Loucy (cell line): ENCODE data around the gene TMC5.

Experiments used
- H2AFZ ChIP-seq: fragments of 200-600 bp; sonication (generic); 2 replicates; pipeline ENCODE4 v1.6.0; 2016; ENCODE audit warnings: antibody characterized with exemption, mild to moderate bottlenecking, low read length, moderate library complexity
- H3F3A ChIP-seq: fragments of 200-600 bp; 2 replicates; pipeline ENCODE4 v1.6.0; 2016; ENCODE audit warnings: antibody characterized with exemption, low read depth, mild to moderate bottlenecking
- H3K27me3 ChIP-seq: fragments of 200-600 bp; sonication (generic); 2 replicates; pipeline ENCODE4 v1.6.1; 2014; ENCODE audit warnings: low read length, mild to moderate bottlenecking; ENCODE audit not compliant: insufficient read depth, poor library complexity, severe bottlenecking
- H3K36me3 ChIP-seq: fragments of 200-600 bp; sonication (generic); 2 replicates; pipeline ENCODE4 v1.6.1; 2016; ENCODE audit warnings: low read length; ENCODE audit not compliant: insufficient read depth
- H3K4me1 ChIP-seq: fragments of 200-600 bp; sonication (generic); 2 replicates; pipeline ENCODE4 v1.5.1; 2014; ENCODE audit warnings: low read length, mild to moderate bottlenecking; ENCODE audit not compliant: insufficient read depth, poor library complexity, severe bottlenecking
- H3K4me2 ChIP-seq: fragments of 200-600 bp; sonication (generic); 2 replicates; pipeline ENCODE4 v1.6.0; 2014; ENCODE audit warnings: antibody characterized with exemption, low read length, low read depth, mild to moderate bottlenecking; ENCODE audit not compliant: poor library complexity, severe bottlenecking
- H3K4me3 ChIP-seq: fragments of 200-600 bp; sonication (generic); 2 replicates; pipeline ENCODE4 v1.5.1; 2014; ENCODE audit warnings: low read length, mild to moderate bottlenecking, mixed read lengths; ENCODE audit not compliant: poor library complexity, severe bottlenecking
- H3K79me2 ChIP-seq: fragments of 200-600 bp; sonication (generic); 2 replicates; pipeline ENCODE4 v1.6.1; 2014; ENCODE audit warnings: low read length; ENCODE audit not compliant: insufficient read depth
- H3K9ac ChIP-seq: fragments of 200-600 bp; sonication (generic); 2 replicates; pipeline ENCODE4 v1.6.0; 2014; ENCODE audit warnings: mild to moderate bottlenecking, low read depth, low read length, moderate library complexity; ENCODE audit not compliant: poor library complexity, severe bottlenecking
- H3K9me2 ChIP-seq: fragments of 200-600 bp; sonication (generic); replicated peaks from 2 replicates; pipeline ENCODE4 v1.6.1; 2016; ENCODE audit warnings: low read depth, low read length, mixed read lengths
- H3K9me3 ChIP-seq: fragments of 200-600 bp; sonication (generic); 2 replicates; pipeline ENCODE4 v1.6.1; 2014; ENCODE audit warnings: mild to moderate bottlenecking, antibody characterized with exemption, low read length, low read depth; ENCODE audit not compliant: insufficient read depth
- H4K20me1 ChIP-seq: fragments of 200-600 bp; sonication (generic); 2 replicates; pipeline ENCODE4 v1.6.0; 2014; ENCODE audit warnings: antibody characterized with exemption, low read length, mild to moderate bottlenecking; ENCODE audit not compliant: insufficient read depth, poor library complexity, severe bottlenecking
- EZH2phosphoT487 ChIP-seq: fragments of 200-600 bp; IDR thresholded peaks from 2 replicates; pipeline ENCODE4 v1.6.1; 2018; ENCODE audit warnings: antibody characterized with exemption, mild to moderate bottlenecking, moderate library complexity, borderline replicate concordance
- TF ChIP-seq, protein P1 (sequence below): fragments of 200-600 bp; sonication (generic); conservative IDR thresholded peaks from 2 replicates; pipeline ENCODE4 v1.5.1; 2014; ENCODE audit warnings: mild to moderate bottlenecking, antibody characterized with exemption, low read length

Gene TMC5

DNA sequence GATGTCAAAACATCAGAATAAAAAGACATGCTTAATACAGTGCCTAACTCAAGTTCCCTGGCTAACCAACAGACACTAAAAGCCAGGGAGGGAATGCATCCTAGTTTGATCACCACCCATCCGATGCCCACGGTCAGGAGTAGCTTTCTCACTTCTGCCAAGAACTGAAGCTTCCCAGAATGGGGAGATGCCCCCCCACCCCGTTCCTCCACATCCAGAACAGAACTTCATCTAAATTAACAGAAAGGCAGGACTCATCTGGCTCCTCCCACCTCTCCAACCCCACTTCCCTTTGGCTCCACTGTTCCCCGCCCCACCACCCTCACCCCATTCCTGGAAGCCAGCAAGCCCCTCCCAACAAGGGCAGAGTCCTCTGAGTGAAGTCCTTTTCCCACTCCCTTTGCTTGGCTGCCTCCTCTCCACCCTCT lies 70.5 kb downstream of the TMC5 start:
- H3K27me3 ChIP-seq = no peaks in the 10 kb centered on the region
- H4K20me1 ChIP-seq = no peaks in the 10 kb centered on the region
- H3K4me3 ChIP-seq = no peak overlapping the region
- no peak overlapping the region for H3K4me2 ChIP-seq
- H2AFZ ChIP-seq = no peak overlapping the region
- TF ChIP-seq, protein P1, sequence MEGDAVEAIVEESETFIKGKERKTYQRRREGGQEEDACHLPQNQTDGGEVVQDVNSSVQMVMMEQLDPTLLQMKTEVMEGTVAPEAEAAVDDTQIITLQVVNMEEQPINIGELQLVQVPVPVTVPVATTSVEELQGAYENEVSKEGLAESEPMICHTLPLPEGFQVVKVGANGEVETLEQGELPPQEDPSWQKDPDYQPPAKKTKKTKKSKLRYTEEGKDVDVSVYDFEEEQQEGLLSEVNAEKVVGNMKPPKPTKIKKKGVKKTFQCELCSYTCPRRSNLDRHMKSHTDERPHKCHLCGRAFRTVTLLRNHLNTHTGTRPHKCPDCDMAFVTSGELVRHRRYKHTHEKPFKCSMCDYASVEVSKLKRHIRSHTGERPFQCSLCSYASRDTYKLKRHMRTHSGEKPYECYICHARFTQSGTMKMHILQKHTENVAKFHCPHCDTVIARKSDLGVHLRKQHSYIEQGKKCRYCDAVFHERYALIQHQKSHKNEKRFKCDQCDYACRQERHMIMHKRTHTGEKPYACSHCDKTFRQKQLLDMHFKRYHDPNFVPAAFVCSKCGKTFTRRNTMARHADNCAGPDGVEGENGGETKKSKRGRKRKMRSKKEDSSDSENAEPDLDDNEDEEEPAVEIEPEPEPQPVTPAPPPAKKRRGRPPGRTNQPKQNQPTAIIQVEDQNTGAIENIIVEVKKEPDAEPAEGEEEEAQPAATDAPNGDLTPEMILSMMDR = no peak
- H3K9me2 ChIP-seq = no peaks in the 10 kb centered on the region
- no peaks in the 10 kb centered on the region for H3K4me1 ChIP-seq
- no peaks in the 10 kb centered on the region for H3K9me3 ChIP-seq
- no peak overlapping the region for H3K9ac ChIP-seq
- H3F3A ChIP-seq = no peaks in the 10 kb centered on the region
- H3K36me3 ChIP-seq = no peaks in the 10 kb centered on the region
- H3K79me2 ChIP-seq = no peaks in the 10 kb centered on the region

DNA sequence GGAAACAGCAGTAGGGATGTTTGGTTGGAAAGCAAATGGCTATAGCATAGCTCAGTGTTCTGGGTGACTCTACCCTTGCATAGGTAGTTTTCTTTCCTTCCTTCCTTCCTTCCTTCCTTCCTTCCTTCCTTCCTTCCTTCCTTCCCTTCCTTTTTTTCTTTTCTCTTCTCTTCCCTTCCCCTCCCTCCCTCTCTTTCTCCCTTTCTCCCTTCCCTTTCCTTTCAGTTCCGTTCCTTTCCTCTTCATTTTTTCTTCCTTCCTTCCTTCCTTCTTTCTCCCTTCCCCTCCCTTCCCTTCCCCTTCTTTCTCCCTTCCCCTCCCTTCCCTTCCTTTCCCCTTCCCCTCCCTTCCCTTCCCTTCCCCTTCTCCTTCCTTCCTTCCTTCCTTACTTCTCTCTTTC lies 72.9 kb downstream of the TMC5 start:
- Histone ChIP-seq H3K4me3 (no peak overlapping the region), H3K27me3 (no peaks in the 10 kb centered on the region), H3K36me3 (no peaks in the 10 kb centered on the region), H3K9me2 (no peaks in the 10 kb centered on the region), H3F3A (no peaks in the 10 kb centered on the region), H3K79me2 (no peaks in the 10 kb centered on the region), H3K4me2 (no peak overlapping the region), H4K20me1 (no peaks in the 10 kb centered on the region), H3K9me3 (no peaks in the 10 kb centered on the region), H3K9ac (no peak overlapping the region), H3K4me1 (peaks cover 3% of the 10 kb centered on the region), H2AFZ (no peak overlapping the region)
- TF ChIP-seq EZH2phosphoT487 = no peak
- TF ChIP-seq, protein P1 = no peak

DNA sequence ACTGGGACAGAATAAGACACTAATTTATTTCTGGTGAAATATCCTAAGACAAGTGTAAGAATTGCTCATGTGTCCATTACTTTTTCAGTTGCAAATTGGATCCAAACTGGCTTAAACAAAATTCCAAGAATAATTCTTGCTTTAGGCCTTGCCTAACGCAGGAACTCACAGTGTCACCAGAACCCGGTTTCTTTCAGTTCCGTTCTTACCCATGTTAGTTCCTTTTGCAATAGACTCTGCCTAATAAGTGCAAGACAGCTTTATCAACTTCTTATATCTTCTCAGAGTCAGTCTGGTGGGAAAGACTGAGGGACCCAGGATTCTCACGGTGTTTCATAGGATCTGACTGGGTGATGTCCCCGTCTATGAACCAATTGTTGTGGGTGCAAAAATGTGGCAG lies 79.5 kb downstream of the TMC5 start:
- Histone ChIP-seq H3K4me2 (no peak overlapping the region), H3K27me3 (no peaks in the 10 kb centered on the region), H3K36me3 (peaks cover 26% of the 10 kb centered on the region; the same call in 1 of the 2 replicates), H2AFZ (no peak overlapping the region), H3K9me2 (no peaks in the 10 kb centered on the region), H3K79me2 (no peaks in the 10 kb centered on the region), H3K9ac (no peak overlapping the region), H3K9me3 (no peaks in the 10 kb centered on the region), H4K20me1 (no peaks in the 10 kb centered on the region), H3K4me3 (no peak overlapping the region), H3K4me1 (peaks cover 3% of the 10 kb centered on the region), H3F3A (no peaks in the 10 kb centered on the region)
- TF ChIP-seq EZH2phosphoT487 = no peak
- TF ChIP-seq, protein P1 = no peak
